Measurements from ENCODE around the gene CRTC3. TPM values are rescaled to one million over a fixed set of nuclear protein-coding genes. Genes with fewer than 3 reads are reported as not detected.
"Not testable (repeated sequence)": the region's sequence is repeated elsewhere in the genome, so short reads cannot be mapped to it uniquely, and the experiment has no call there.

CRTC3 gene
- total RNA-seq, 1 experiment from 2014 or later: 35.3 TPM

DNA sequence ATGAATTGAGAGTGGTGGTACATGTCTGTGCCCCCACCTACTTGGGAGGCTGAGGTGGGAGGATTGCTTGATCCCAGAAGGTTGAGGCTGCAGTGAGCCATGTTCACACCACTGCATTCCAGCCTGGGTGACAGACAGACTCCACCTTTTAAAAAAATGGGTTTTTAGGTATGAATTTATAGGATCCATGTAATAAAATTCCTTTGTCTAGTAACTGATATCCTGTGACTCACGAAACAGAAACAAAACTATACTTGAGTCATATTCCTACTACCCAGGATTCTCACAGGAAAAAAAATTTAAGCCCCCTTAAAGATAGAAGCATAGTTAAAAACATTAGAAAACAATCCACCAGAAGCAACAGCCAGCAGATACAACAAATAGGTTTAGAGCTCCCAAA is 10.0 kb upstream of the CRTC3 start:
- ChIA-PET CTCF (no interaction called here), POLR2A (ENCODE audit: low non-redundant PET) (interaction anchor here (0.6 kb wide), 1 partner anchor 20 kb away, joined by 3 read pairs; no protein-coding TSS in a partner anchor)
- Histone ChIP-seq H3K4me3 (ENCODE audit: low read depth, low read length, poor library complexity, severe bottlenecking) (no peak overlapping the region), H3K27ac (ENCODE audit: low read depth, low read length, poor library complexity, severe bottlenecking) (no peak overlapping the region), H3K27me3 (replicated peaks; ENCODE audit: insufficient read depth, low read depth, low read length, poor library complexity) (no peaks in the 10 kb centered on the region), H3K4me1 (ENCODE audit: insufficient read depth, low read length, poor library complexity, severe bottlenecking) (no peaks in the 10 kb centered on the region), H3K9me3 (ENCODE audit: low read depth, low read length, poor library complexity, severe bottlenecking) (no peaks in the 10 kb centered on the region), H3K36me3 (ENCODE audit: insufficient read depth, low read length, poor library complexity, severe bottlenecking) (no peaks in the 10 kb centered on the region)
- TF ChIP-seq, protein P1, sequence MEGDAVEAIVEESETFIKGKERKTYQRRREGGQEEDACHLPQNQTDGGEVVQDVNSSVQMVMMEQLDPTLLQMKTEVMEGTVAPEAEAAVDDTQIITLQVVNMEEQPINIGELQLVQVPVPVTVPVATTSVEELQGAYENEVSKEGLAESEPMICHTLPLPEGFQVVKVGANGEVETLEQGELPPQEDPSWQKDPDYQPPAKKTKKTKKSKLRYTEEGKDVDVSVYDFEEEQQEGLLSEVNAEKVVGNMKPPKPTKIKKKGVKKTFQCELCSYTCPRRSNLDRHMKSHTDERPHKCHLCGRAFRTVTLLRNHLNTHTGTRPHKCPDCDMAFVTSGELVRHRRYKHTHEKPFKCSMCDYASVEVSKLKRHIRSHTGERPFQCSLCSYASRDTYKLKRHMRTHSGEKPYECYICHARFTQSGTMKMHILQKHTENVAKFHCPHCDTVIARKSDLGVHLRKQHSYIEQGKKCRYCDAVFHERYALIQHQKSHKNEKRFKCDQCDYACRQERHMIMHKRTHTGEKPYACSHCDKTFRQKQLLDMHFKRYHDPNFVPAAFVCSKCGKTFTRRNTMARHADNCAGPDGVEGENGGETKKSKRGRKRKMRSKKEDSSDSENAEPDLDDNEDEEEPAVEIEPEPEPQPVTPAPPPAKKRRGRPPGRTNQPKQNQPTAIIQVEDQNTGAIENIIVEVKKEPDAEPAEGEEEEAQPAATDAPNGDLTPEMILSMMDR (conservative IDR thresholded peaks at IDR 0.05; ENCODE audit: low read depth, low read length): no peak
- TF ChIP-seq EZH2 (IDR thresholded peaks at IDR 0.05; ENCODE audit: borderline replicate concordance, low read depth, low read length, poor library complexity, severe bottlenecking): no peak
- DNase-seq (ENCODE audit: low spot score): no peak
- intact Hi-C loops (cut with micrococcal nuclease; ENCODE audit: unreplicated experiment): no loop called here
- no TSS peak for BruUV-seq (replicated peaks)

DNA sequence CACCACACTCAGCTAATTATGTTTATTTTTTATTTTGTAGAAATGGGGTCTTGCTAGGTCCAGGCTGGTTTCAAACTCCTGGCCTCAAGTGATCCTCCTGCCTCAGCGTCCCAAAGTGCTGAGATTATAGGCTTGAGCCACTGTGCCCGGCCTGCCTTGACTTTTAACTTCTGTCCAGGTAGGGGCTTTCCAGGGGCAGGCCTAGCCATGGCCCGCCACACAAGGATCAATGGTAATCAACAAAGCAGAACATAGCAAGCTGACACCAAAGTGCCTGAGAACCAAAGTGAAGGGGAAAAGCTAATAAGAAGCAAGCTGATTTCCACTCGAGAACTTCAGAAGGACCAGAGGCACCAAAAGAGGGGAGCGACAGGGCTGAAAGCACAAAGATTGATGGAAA is 9.4 kb upstream of the CRTC3 start:
- no TSS peak for BruUV-seq (replicated peaks)

DNA sequence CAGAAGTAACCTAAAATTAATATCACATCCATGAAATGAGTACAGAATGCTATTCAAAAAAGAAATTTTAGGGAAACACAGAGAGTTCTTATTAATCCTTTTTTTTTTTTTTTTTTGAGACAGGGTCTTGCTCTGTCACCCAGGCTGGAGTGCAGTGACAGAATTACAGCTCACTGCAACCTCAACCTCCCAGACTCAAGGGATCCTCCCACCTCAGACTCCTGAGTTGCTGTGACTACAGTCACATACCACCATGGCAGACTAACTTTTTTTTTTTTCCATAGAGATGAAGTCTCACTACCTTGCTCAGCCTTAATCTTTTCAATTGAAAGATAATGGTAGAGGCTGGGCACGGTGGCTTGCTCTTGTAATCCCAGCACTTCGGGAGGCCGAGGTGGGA is 6.3 kb upstream of the CRTC3 start:
- CTCF ChIA-PET: no interaction called here
- POLR2A ChIA-PET (ENCODE audit: low non-redundant PET): no interaction called here
- intact Hi-C loops (cut with micrococcal nuclease; ENCODE audit: unreplicated experiment): no loop called here
- BruUV-seq (replicated peaks): no TSS peak
- Histone ChIP-seq H3K27me3 (replicated peaks; ENCODE audit: insufficient read depth, low read depth, low read length, poor library complexity) (no peaks in the 10 kb centered on the region), H3K27ac (ENCODE audit: low read depth, low read length, poor library complexity, severe bottlenecking) (no peak overlapping the region), H3K4me3 (ENCODE audit: low read depth, low read length, poor library complexity, severe bottlenecking) (no peak overlapping the region), H3K36me3 (ENCODE audit: insufficient read depth, low read length, poor library complexity, severe bottlenecking) (no peaks in the 10 kb centered on the region), H3K9me3 (ENCODE audit: low read depth, low read length, poor library complexity, severe bottlenecking) (no peaks in the 10 kb centered on the region), H3K4me1 (ENCODE audit: insufficient read depth, low read length, poor library complexity, severe bottlenecking) (no peaks in the 10 kb centered on the region)
- TF ChIP-seq EZH2 (IDR thresholded peaks at IDR 0.05; ENCODE audit: borderline replicate concordance, low read depth, low read length, poor library complexity, severe bottlenecking): no peak
- TF ChIP-seq, protein P1 (conservative IDR thresholded peaks at IDR 0.05; ENCODE audit: low read depth, low read length): no peak
- no peak for DNase-seq (ENCODE audit: low spot score)

More for the DNA sequence above, 9.4 kb upstream of the CRTC3 start:
- Histone ChIP-seq H3K4me3 (ENCODE audit: low read depth, low read length, poor library complexity, severe bottlenecking) (no peak overlapping the region), H3K36me3 (ENCODE audit: insufficient read depth, low read length, poor library complexity, severe bottlenecking) (no peaks in the 10 kb centered on the region), H3K4me1 (ENCODE audit: insufficient read depth, low read length, poor library complexity, severe bottlenecking) (no peaks in the 10 kb centered on the region), H3K9me3 (ENCODE audit: low read depth, low read length, poor library complexity, severe bottlenecking) (no peaks in the 10 kb centered on the region), H3K27me3 (replicated peaks; ENCODE audit: insufficient read depth, low read depth, low read length, poor library complexity) (no peaks in the 10 kb centered on the region), H3K27ac (ENCODE audit: low read depth, low read length, poor library complexity, severe bottlenecking) (no peak overlapping the region)
- TF ChIP-seq, protein P1 (conservative IDR thresholded peaks at IDR 0.05; ENCODE audit: low read depth, low read length): no peak
- no peak for TF ChIP-seq EZH2 (IDR thresholded peaks at IDR 0.05; ENCODE audit: borderline replicate concordance, low read depth, low read length, poor library complexity, severe bottlenecking)
- ChIA-PET POLR2A (ENCODE audit: low non-redundant PET) (no interaction called here), CTCF (no interaction called here)
- no peak for DNase-seq (ENCODE audit: low spot score)
- intact Hi-C loops (cut with micrococcal nuclease; ENCODE audit: unreplicated experiment): no loop called here

DNA sequence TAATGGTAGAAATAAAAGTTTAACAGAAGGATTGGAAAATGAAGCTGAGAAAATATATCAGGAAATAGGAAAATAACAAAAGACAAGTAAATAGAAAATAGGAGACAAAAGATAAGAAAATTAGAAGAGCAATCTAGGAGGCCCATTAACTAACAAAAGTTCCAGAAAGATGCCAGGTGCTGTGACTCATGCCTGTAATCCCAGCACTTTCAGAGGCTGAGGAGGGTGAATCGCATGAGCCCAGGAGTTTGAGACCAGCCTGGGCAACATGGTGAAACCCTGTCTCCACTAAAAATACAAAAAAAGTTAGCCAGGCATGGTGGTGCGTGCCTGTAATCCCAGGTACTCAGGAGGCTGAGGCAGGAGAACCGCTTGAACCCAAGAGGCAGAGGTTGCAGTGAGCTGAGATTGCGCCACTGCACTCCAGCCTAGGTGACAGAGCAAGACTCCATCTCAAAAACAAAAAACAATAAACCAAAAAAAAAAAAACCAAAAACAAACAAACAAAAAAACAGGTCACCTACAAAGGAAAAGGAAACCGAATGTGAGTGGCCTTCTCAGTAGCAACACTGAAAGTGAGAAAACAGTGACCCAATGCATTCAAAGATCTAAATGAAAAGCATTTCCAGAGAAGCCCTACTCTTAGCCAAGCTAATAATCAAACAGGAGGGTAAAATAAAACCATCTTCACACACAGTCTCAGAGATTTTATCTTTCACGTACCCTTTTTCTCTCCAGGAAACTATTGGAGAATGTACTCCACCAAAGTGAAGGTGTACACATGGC is 5.5 kb upstream of the CRTC3 start:
- H3K27ac ChIP-seq (ENCODE audit: low read depth, low read length, poor library complexity, severe bottlenecking); H3K27me3 ChIP-seq (replicated peaks; ENCODE audit: insufficient read depth, low read depth, low read length, poor library complexity); BruUV-seq (replicated peaks); H3K9me3 ChIP-seq (ENCODE audit: low read depth, low read length, poor library complexity, severe bottlenecking); DNase-seq (ENCODE audit: low spot score); H3K4me1 ChIP-seq (ENCODE audit: insufficient read depth, low read length, poor library complexity, severe bottlenecking); H3K4me3 ChIP-seq (ENCODE audit: low read depth, low read length, poor library complexity, severe bottlenecking); CTCF ChIA-PET; H3K36me3 ChIP-seq (ENCODE audit: insufficient read depth, low read length, poor library complexity, severe bottlenecking); intact Hi-C loops (cut with micrococcal nuclease; ENCODE audit: unreplicated experiment): not testable (repeated sequence)
- POLR2A ChIA-PET (ENCODE audit: low non-redundant PET): interaction anchor here (0.7 kb wide), 1 partner anchor 1551 kb away, joined by 3 read pairs; no protein-coding TSS in a partner anchor

Measured in A673 (cell line).